Transverse colon (tissue), 4 donors: Measurements from ENCODE around the gene AGPAT1. TPM values are rescaled to one million over a fixed set of nuclear protein-coding genes. Genes with fewer than 3 reads are reported as not detected.

Experiments used
- DNase-seq: peaks from one replicate; pipeline ENCODE4 v3.0.0-alpha.2; 2019
- H3K27ac ChIP-seq, 4 donors: fragments of 200-600 bp; sonication (generic); 2 replicates each; pipeline ENCODE4 v1.5.1; 2016 to 2018; ENCODE audit warnings: inconsistent platforms in 4 of 4
- H3K27me3 ChIP-seq: fragments of 200-600 bp; sonication (generic); 2 replicates; pipeline ENCODE4 v1.5.1; 2017; ENCODE audit warnings: inconsistent platforms
- H3K36me3 ChIP-seq, 4 donors: fragments of 200-600 bp; sonication (generic); 2 replicates each; pipeline ENCODE4 v1.5.1; 2017 to 2019; ENCODE audit warnings: inconsistent platforms in 4 of 4
- H3K4me1 ChIP-seq, 4 donors: fragments of 200-600 bp; sonication (generic); 2 replicates each; pipeline ENCODE4 v1.5.1; 2017 to 2020; ENCODE audit warnings: inconsistent platforms in 4 of 4
- H3K4me3 ChIP-seq, 4 donors: fragments of 200-600 bp; sonication (generic); 1 replicate in 1 of 4; 2 replicates in 3 of 4; pipeline versions ENCODE4 v1.5.1 to v1.6.1; 2017 to 2019; ENCODE audit warnings: inconsistent platforms in 4 of 4
- H3K9me3 ChIP-seq, 2 donors: fragments of 200-600 bp; sonication (generic); 2 replicates each; pipeline ENCODE4 v1.5.1; 2017 to 2019; ENCODE audit warnings: inconsistent platforms in 2 of 2
- CTCF ChIP-seq, 5 experiments: fragments of 200-600 bp in 3 of 5; fragments of 450-650 bp in 2 of 5; sonication (generic) in 3 of 5; IDR thresholded peaks; 1 replicate in 2 of 5; 2 replicates in 3 of 5; pipeline ENCODE4 v1.5.1; 2016 to 2017; ENCODE audit warnings: antibody characterized with exemption in 5 of 5, inconsistent platforms in 3 of 5, mild to moderate bottlenecking in 2 of 5, moderate library complexity in 1 of 5
- EP300 ChIP-seq: sonication (generic); formaldehyde crosslinking; IDR thresholded peaks from one replicate; pipeline ENCODE4 v1.6.1; 2017; ENCODE audit warnings: antibody characterized with exemption, low read depth
- POLR2A ChIP-seq: fragments of 450-650 bp; IDR thresholded peaks from one replicate; pipeline ENCODE4 v1.6.1; 2016; ENCODE audit warnings: antibody characterized with exemption, mild to moderate bottlenecking, moderate library complexity
- POLR2AphosphoS5 ChIP-seq, 3 donors: sonication (generic); formaldehyde crosslinking; IDR thresholded peaks; one replicate each; pipeline ENCODE4 v1.6.1; 2016; ENCODE audit warnings: antibody characterized with exemption in 3 of 3
- WGBS, 2 donors: methylation state at CpG; one replicate each; pipeline ENCODE4 v1.1.5; 2018; ENCODE audit warnings: low coverage in 1 of 2; 5-methylcytosine and 5-hydroxymethylcytosine counted together
- in situ Hi-C, 4 donors: fragments of 200-750 bp; cut with MboI; loops; one replicate each; pipeline versions ENCODE4 v1.15.0 to v1.15.1; 2017; ENCODE audit warnings: low sequenced_read_pairs in 3 of 4, low pct_ligation_motif_present in 1 of 4, low pct_unique_long_range_greater_than_20kb in 1 of 4
- intact Hi-C: fragments of 100-400 bp; cut with DNase I; formaldehyde crosslinking; loops from one replicate; pipeline ENCODE4 v1.15.1; 2023; ENCODE audit warnings: low total_unique reads
- total RNA-seq, 4 donors: library from RNA; depleted of rRNA; stranded (reverse); fragments of >200 nt; gene quantifications; one replicate each; pipeline ENCODE4 v1.1.0, GENCODE V29; 2016

AGPAT1 gene
- total RNA-seq, 4 donors from 2014 or later: 17.9 to 67.2 (median 50.1) TPM

GRCh38 chr6:32203426-32204267 is 27.8 kb upstream of the AGPAT1 start:
- Histone ChIP-seq H3K36me3 (no peaks in the 10 kb centered on the region), H3K27me3 (no peaks in the 10 kb centered on the region), H3K27ac (no peak overlapping the region), H3K9me3 (no peaks in the 10 kb centered on the region), H3K4me1 (no peaks in the 10 kb centered on the region), H3K4me3 (no peak overlapping the region)
- TF ChIP-seq POLR2A (no peak), CTCF (IDR thresholded peaks at IDR 0.05) (no peak), EP300 (no peak), POLR2AphosphoS5 (IDR thresholded peaks at IDR 0.05) (no peak)
- in situ Hi-C loops (no loop called here), intact Hi-C loops (no loop called here)
- DNase-seq: no peak
- WGBS, 2 donors: 79 to 90% methylated on average over 2 to 9 of the region's 9 CpGs

- H3K4me3 ChIP-seq: no peak overlapping the region
- in situ Hi-C loops: no loop called here
- 89 to 93% methylated on average over 2 to 3 of the region's 9 CpGs for WGBS, 2 donors
- TF ChIP-seq CTCF (IDR thresholded peaks at IDR 0.05) (no peak), EP300 (no peak), POLR2AphosphoS5 (IDR thresholded peaks at IDR 0.05) (no peak), POLR2A (no peak)
- H3K9me3 ChIP-seq: no peaks in the 10 kb centered on the region
- no peaks in the 10 kb centered on the region for H3K36me3 ChIP-seq
- intact Hi-C loops: no loop called here
- no peak for DNase-seq
- H3K27ac ChIP-seq: no peak overlapping the region
- H3K4me1 ChIP-seq: peaks cover 0 to 3% (median 1%) of the 10 kb centered on the region in 4 donors
- no peaks in the 10 kb centered on the region for H3K27me3 ChIP-seq
Observed at GRCh38 chr6:32202186-32202585, 26.3 kb upstream of the AGPAT1 start.

- no peak for DNase-seq
- in situ Hi-C loops (no loop called here), intact Hi-C loops (no loop called here)
- WGBS, 2 donors: 78% methylated on average over 13 of the region's 13 CpGs; no CpG with 5 or more reads in 1 of the 2 donors
- TF ChIP-seq POLR2A (no peak), POLR2AphosphoS5 (IDR thresholded peaks at IDR 0.05) (no peak), EP300 (no peak), CTCF (IDR thresholded peaks at IDR 0.05) (no peak)
- no peak overlapping the region for H3K4me3 ChIP-seq
- H3K36me3 ChIP-seq: no peaks in the 10 kb centered on the region
- no peak overlapping the region for H3K27ac ChIP-seq
- peaks cover 0 to 12% (median 8%) of the 10 kb centered on the region in 4 donors for H3K4me1 ChIP-seq
- H3K27me3 ChIP-seq: no peaks in the 10 kb centered on the region
- no peaks in the 10 kb centered on the region for H3K9me3 ChIP-seq
Observed at GRCh38 chr6:32200711-32201475, 25.0 kb upstream of the AGPAT1 start.

- no peak for TF ChIP-seq POLR2A
- no peak for TF ChIP-seq POLR2AphosphoS5 (IDR thresholded peaks at IDR 0.05)
- TF ChIP-seq EP300: no peak
- TF ChIP-seq CTCF (IDR thresholded peaks at IDR 0.05): no peak
- H3K27me3 ChIP-seq: no peaks in the 10 kb centered on the region
- H3K4me1 ChIP-seq: peaks cover 5 to 18% (median 12%) of the 10 kb centered on the region in 4 donors
- H3K9me3 ChIP-seq: no peaks in the 10 kb centered on the region
- no peak for DNase-seq
- no peak overlapping the region for H3K27ac ChIP-seq
- 91% methylated on average over 17 of the region's 17 CpGs; no CpG with 5 or more reads in 1 of the 2 donors for WGBS, 2 donors
- H3K36me3 ChIP-seq: no peaks in the 10 kb centered on the region
- in situ Hi-C loops (no loop called here), intact Hi-C loops (no loop called here)
- no peak overlapping the region for H3K4me3 ChIP-seq
Observed at GRCh38 chr6:32198866-32199265, 23.0 kb upstream of the AGPAT1 start.
